ENCODE results near the gene GABARAPL1.

The GABARAPL1 gene

GRCh38 chr12:10214895-10215267 is 2.2 kb downstream of the GABARAPL1 start:
- no peak for TF ChIP-seq MAX (IDR thresholded peaks at IDR 0.05)
- TF ChIP-seq TEAD4 (IDR thresholded peaks at IDR 0.05) = no peak
- TF ChIP-seq EP300 (IDR thresholded peaks at IDR 0.05; ENCODE audit: borderline replicate concordance) = no peak
- TF ChIP-seq TAF1 (IDR thresholded peaks at IDR 0.05; ENCODE audit: low read depth) = no peak
- no peak for TF ChIP-seq EGR1 (IDR thresholded peaks at IDR 0.05)
- TF ChIP-seq ZBTB7A (IDR thresholded peaks at IDR 0.05; ENCODE audit: low read depth) = no peak
- TF ChIP-seq CEBPB (IDR thresholded peaks at IDR 0.05) = no peak
- no peak for TF ChIP-seq NFIC (IDR thresholded peaks at IDR 0.05)
- TF ChIP-seq YY1 (IDR thresholded peaks at IDR 0.05; ENCODE audit: low read depth) = no peak
- TF ChIP-seq USF1 (IDR thresholded peaks at IDR 0.05) = no peak

- TF ChIP-seq EP300 (IDR thresholded peaks at IDR 0.05; ENCODE audit: borderline replicate concordance) (no peak), MAX (IDR thresholded peaks at IDR 0.05) (no peak), REST (IDR thresholded peaks at IDR 0.05; ENCODE audit: low read depth) (no peak), ZBTB7A (IDR thresholded peaks at IDR 0.05; ENCODE audit: low read depth) (no peak), USF1 (IDR thresholded peaks at IDR 0.05) (no peak), RAD21 (IDR thresholded peaks at IDR 0.05; ENCODE audit: low read depth) (no peak), TAF1 (IDR thresholded peaks at IDR 0.05; ENCODE audit: low read depth) (no peak), CREB1 (IDR thresholded peaks at IDR 0.05; ENCODE audit: low read depth) (no peak), YY1 (IDR thresholded peaks at IDR 0.05; ENCODE audit: low read depth) (no peak)
These were observed 2.8 kb downstream of the GABARAPL1 start for GRCh38 chr12:10215436-10215835.

GRCh38 chr12:10218021-10218420 is 5.3 kb downstream of the GABARAPL1 start:
- TF ChIP-seq YY1 (IDR thresholded peaks at IDR 0.05; ENCODE audit: low read depth) = no peak
- no peak for TF ChIP-seq RAD21 (IDR thresholded peaks at IDR 0.05; ENCODE audit: low read depth)
- no peak for TF ChIP-seq TAF1 (IDR thresholded peaks at IDR 0.05; ENCODE audit: low read depth)

GRCh38 chr12:10220398-10221077 is 7.9 kb downstream of the GABARAPL1 start:
- peak; percentile 79 for TF ChIP-seq CEBPB (IDR thresholded peaks at IDR 0.05)
- no peak for TF ChIP-seq CREB1 (IDR thresholded peaks at IDR 0.05; ENCODE audit: low read depth)
- TF ChIP-seq MAX (IDR thresholded peaks at IDR 0.05) = no peak
- TF ChIP-seq REST (IDR thresholded peaks at IDR 0.05; ENCODE audit: low read depth) = no peak
- no peak for TF ChIP-seq FOXM1 (IDR thresholded peaks at IDR 0.05; ENCODE audit: borderline replicate concordance, low read depth)
- no peak for TF ChIP-seq ZBTB7A (IDR thresholded peaks at IDR 0.05; ENCODE audit: low read depth)
- no peak for TF ChIP-seq YY1 (IDR thresholded peaks at IDR 0.05; ENCODE audit: low read depth)

- TF ChIP-seq TCF12 (IDR thresholded peaks at IDR 0.05; ENCODE audit: low read depth) = no peak
- TF ChIP-seq TAF1 (IDR thresholded peaks at IDR 0.05; ENCODE audit: low read depth) = no peak
- no peak for TF ChIP-seq CEBPB (IDR thresholded peaks at IDR 0.05)
- TF ChIP-seq ZBTB7A (IDR thresholded peaks at IDR 0.05; ENCODE audit: low read depth) = no peak
These were observed 9.2 kb downstream of the GABARAPL1 start for GRCh38 chr12:10221846-10222245.

GRCh38 chr12:10223208-10223607 is 10.5 kb downstream of the GABARAPL1 start:
- TF ChIP-seq YY1 (IDR thresholded peaks at IDR 0.05; ENCODE audit: low read depth) = no peak
- no peak for TF ChIP-seq ZBTB7A (IDR thresholded peaks at IDR 0.05; ENCODE audit: low read depth)
- TF ChIP-seq CREB1 (IDR thresholded peaks at IDR 0.05; ENCODE audit: low read depth) = no peak
- TF ChIP-seq NFIC (IDR thresholded peaks at IDR 0.05) = no peak
- no peak for TF ChIP-seq RAD21 (IDR thresholded peaks at IDR 0.05; ENCODE audit: low read depth)
- no peak for TF ChIP-seq REST (IDR thresholded peaks at IDR 0.05; ENCODE audit: low read depth)
- no peak for TF ChIP-seq EGR1 (IDR thresholded peaks at IDR 0.05)
- no peak for TF ChIP-seq EP300 (IDR thresholded peaks at IDR 0.05; ENCODE audit: borderline replicate concordance)
- no peak for TF ChIP-seq MAX (IDR thresholded peaks at IDR 0.05)
- TF ChIP-seq USF1 (IDR thresholded peaks at IDR 0.05) = no peak
- TF ChIP-seq TAF1 (IDR thresholded peaks at IDR 0.05; ENCODE audit: low read depth) = no peak
- no peak for TF ChIP-seq TCF12 (IDR thresholded peaks at IDR 0.05; ENCODE audit: low read depth)
- no peak for TF ChIP-seq FOXM1 (IDR thresholded peaks at IDR 0.05; ENCODE audit: borderline replicate concordance, low read depth)
- TF ChIP-seq CEBPB (IDR thresholded peaks at IDR 0.05) = no peak
